Mesodermal cell (in vitro differentiated cells): ENCODE measurements around the gene RANBP10.

ENCODE experiments used
- H3K27ac ChIP-seq: 2 replicates; pipeline ENCODE4 v1.7.0; 2013; ENCODE audit warnings: mild to moderate bottlenecking, low read depth, low read length, moderate library complexity; ENCODE audit not compliant: severe bottlenecking
- H3K36me3 ChIP-seq: 2 replicates; pipeline ENCODE4 v1.7.1; 2013; ENCODE audit warnings: mild to moderate bottlenecking, low read length, moderate library complexity; ENCODE audit not compliant: control insufficient read depth, insufficient read depth
- H3K4me1 ChIP-seq: one replicate; pipeline ENCODE4 v1.7.1; 2013; ENCODE audit warnings: mild to moderate bottlenecking, low read length; ENCODE audit not compliant: insufficient read depth, control insufficient read depth, poor library complexity, severe bottlenecking
- H3K4me3 ChIP-seq: 2 replicates; pipeline ENCODE4 v1.7.0; 2013; ENCODE audit warnings: low read length, control low read depth, mild to moderate bottlenecking; ENCODE audit not compliant: insufficient read depth, poor library complexity, severe bottlenecking; ENCODE audit errors: extremely low read depth
- H3K9me3 ChIP-seq: 2 replicates; pipeline ENCODE4 v1.7.1; 2013; ENCODE audit warnings: mild to moderate bottlenecking, low read length, moderate library complexity; ENCODE audit not compliant: control insufficient read depth
- WGBS, 2 experiments: methylation state at CpG; one replicate each; pipeline ENCODE4 v1.1.5; 2013; ENCODE audit warnings: missing lambda C conversion rate in 2 of 2; ENCODE audit not compliant: insufficient coverage in 2 of 2; 5-methylcytosine and 5-hydroxymethylcytosine counted together

Gene RANBP10

DNA sequence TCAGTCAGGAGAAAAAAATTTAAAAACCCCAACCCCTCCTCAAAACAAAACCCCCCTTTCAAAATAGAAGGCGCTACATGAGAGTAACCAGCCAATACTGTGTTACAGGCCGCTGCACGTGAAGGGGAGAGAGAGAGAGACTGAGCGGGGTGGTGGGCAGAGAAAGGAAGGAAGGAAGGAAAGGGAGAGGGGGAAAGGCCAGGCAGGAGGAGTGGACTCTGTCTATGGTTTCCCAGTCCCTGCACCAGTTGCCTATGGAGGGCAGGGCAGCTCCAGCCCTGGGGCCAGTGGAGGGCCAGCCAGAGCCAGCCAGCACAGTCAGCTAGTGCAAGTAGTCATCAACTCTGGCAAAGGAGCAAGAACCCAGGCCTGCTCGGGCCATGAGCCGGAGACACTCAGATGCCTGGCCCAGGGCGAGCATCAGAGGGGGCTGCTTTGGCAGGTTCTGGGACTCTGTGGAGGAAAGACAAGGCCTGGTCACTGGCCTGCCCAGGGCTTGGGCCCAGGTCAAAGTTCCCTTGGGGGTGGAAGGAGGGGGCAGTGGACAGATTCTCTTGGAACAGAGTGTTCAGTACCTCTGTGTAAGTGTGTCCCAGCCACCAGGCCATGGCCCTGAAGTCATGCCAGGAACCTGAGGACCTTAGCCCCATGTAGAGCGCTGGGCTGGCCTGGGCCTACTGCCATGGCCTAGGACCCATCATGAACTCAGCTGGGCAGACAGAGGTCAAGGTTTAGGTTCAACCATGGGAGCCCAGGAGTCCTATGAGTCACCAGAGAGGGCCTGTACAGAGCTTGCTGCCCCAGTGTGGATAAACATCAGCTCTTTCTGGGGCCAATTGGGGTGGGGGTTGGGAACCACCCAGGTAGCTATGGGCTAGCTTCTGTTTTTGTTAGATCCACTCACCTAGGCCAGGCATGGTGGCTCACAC, 80.0 kb downstream of the RANBP10 start:
- Histone ChIP-seq H3K36me3 (peaks cover 63% of the 10 kb centered on the region), H3K4me3 (no peak overlapping the region), H3K27ac (no peak overlapping the region), H3K4me1 (peaks cover 6% of the 10 kb centered on the region), H3K9me3 (no peaks in the 10 kb centered on the region)
- 94 to 100% methylated on average over 7 of the region's 8 CpGs for WGBS, 2 experiments

DNA sequence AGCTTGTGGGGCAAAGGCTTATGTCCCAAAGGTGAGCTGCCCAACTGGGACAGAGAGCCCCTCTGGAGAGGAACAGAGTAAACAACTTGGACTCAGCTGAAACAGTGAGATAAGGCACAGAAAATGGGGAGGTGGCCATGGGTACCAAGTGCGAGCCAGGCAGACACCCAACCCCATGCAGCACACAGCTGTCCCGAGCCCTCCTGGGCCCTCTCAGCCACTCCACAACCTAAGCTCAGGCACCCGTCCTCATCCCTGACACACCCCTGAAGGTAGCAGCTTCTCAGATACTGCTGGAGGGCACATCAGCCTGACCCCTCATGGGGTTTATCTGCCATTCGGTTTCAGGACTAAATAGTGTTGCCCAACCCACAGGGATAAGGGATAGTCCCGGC, 82.5 kb downstream of the RANBP10 start:
- Histone ChIP-seq H3K36me3 (peaks cover 39% of the 10 kb centered on the region), H3K4me1 (peaks cover 13% of the 10 kb centered on the region), H3K4me3 (no peak overlapping the region), H3K27ac (no peak overlapping the region), H3K9me3 (no peaks in the 10 kb centered on the region)
- WGBS, 2 experiments, result 93 to 98% methylated on average over 4 to 5 of the region's 5 CpGs

DNA sequence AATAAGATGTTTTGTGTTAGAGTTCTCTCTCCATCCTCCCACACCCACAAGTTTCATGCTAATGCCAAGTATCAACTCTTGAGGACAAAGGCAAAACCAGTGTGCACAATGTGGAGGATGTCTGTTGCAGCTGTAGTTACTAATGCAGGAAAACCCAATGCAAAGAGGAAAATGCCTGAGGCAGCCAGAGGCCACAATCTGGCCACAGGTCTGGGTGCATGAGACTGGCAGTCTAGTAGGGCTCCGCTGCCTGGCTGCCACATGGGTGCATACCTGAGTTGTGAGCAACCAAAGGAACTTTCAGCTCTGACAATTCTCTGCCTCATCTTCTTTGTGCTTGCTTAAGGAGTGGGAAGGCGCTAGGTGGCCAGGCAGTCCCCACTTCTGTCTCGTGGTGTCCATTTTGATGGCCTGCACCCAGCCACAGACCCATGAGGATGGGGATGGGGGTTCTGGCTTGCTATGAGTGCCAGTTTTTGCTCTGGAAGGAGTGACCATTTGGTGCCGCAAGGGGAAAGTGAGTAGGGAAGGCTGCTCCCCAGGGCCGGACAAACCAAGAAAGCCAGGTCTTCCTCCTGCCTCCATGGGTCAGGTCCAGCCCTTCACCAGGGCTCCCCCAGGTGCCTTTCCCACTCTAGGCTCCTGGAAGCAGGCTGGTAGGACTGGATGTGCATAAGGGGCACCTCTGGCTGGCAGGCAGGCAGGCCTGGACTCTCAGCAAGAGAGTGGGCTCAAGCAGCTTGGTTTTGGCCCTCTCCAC, 83.0 kb downstream of the RANBP10 start:
- peaks cover 33% of the 10 kb centered on the region for H3K36me3 ChIP-seq
- H3K9me3 ChIP-seq, result no peaks in the 10 kb centered on the region
- no peak overlapping the region for H3K27ac ChIP-seq
- peaks cover 14% of the 10 kb centered on the region for H3K4me1 ChIP-seq
- 93 to 96% methylated on average over 5 of the region's 5 CpGs for WGBS, 2 experiments
- H3K4me3 ChIP-seq, result no peak overlapping the region

GRCh38 chr16:67720236-67720635, 86.1 kb downstream of the RANBP10 start:
- Histone ChIP-seq H3K27ac (peak overlapping the region; percentile 83), H3K36me3 (peaks cover 30% of the 10 kb centered on the region), H3K4me3 (peak overlapping the region; percentile 92), H3K4me1 (peaks cover 16% of the 10 kb centered on the region), H3K9me3 (no peaks in the 10 kb centered on the region)
- 78 to 80% methylated on average over 1 of the region's 1 CpG for WGBS, 2 experiments

DNA sequence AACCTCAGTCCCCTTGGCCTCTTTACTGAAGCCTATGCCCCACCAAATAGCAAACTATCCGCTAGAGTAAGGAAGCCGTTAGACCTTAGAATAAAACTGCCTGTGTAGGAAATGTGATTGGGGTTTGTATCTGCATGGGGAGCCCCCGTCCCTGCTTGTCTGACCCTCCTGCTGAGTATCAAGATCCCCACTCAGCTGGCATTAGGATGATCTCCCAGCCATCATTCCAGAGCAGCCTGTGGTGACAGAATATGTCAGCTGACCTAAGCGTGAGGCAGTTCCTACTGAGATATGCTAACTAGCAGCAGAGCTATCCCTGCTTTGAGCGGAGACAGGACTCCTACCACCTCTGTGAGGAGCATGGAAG, 86.6 kb downstream of the RANBP10 start:
- H3K27ac ChIP-seq, result peak overlapping the region; percentile 83

GRCh38 chr16:67719048-67719777, 87.1 kb downstream of the RANBP10 start, which contains the start of gene GFOD2:
Gene GFOD2 (minus strand): TSS chr16:67719316. CDS start chr16:67685715, 33,601 bp downstream.
- 0% methylated on average over 54 to 57 of the region's 59 CpGs for WGBS, 2 experiments
- Histone ChIP-seq H3K9me3 (no peaks in the 10 kb centered on the region), H3K36me3 (peaks cover 20% of the 10 kb centered on the region)

More for the DNA sequence above, 86.6 kb downstream of the RANBP10 start:
- Histone ChIP-seq H3K9me3 (no peaks in the 10 kb centered on the region), H3K4me3 (peak overlapping the region; percentile 92), H3K36me3 (peaks cover 26% of the 10 kb centered on the region), H3K4me1 (peaks cover 16% of the 10 kb centered on the region)
- WGBS, 2 experiments, result 6% methylated on average over 3 of the region's 5 CpGs; no CpG with 5 or more reads in 1 of the 2 experiments

DNA sequence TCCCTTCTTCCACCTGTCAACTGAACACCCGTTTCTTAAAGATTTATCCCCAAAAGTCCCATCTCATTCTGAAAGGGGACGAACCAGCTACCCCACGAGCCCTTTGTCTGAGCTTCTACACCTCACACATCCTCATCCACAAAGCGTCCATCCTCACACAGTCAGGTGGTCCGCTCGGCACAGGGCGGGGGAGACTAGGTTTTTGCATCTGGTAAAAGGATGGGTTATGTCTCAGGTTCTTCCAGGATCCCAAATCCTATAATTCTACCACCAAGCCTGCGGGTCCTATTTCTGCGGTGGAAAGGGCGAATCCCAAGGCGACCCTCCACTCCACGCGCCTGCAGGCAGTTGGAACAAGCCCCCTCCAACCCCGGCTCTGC, 87.7 kb downstream of the RANBP10 start:
- no peak overlapping the region for H3K27ac ChIP-seq
- WGBS, 2 experiments, result 0% methylated on average over 7 to 9 of the region's 14 CpGs
- H3K4me1 ChIP-seq, result peaks cover 16% of the 10 kb centered on the region

More at GRCh38 chr16:67719048-67719777, 87.1 kb downstream of the RANBP10 start, which contains the start of gene GFOD2:
- H3K4me1 ChIP-seq, result peaks cover 16% of the 10 kb centered on the region
- H3K4me3 ChIP-seq, result peak within 1 kb of the TSS; percentile 92
- H3K27ac ChIP-seq, result peak within 1 kb of the TSS; percentile 83

GRCh38 chr16:67716097-67716496, 90.3 kb downstream of the RANBP10 start:
- Histone ChIP-seq H3K9me3 (no peaks in the 10 kb centered on the region), H3K36me3 (peaks cover 24% of the 10 kb centered on the region), H3K4me3 (no peak overlapping the region), H3K4me1 (peaks cover 13% of the 10 kb centered on the region), H3K27ac (no peak overlapping the region)
- WGBS, 2 experiments, result 100% methylated on average over 2 of the region's 2 CpGs

More for the DNA sequence above, 87.7 kb downstream of the RANBP10 start:
- Histone ChIP-seq H3K36me3 (peaks cover 17% of the 10 kb centered on the region), H3K4me3 (peak overlapping the region; percentile 92), H3K9me3 (no peaks in the 10 kb centered on the region)

GRCh38 chr16:67714522-67714921, 91.8 kb downstream of the RANBP10 start:
- H3K4me1 ChIP-seq, result peaks cover 5% of the 10 kb centered on the region
- WGBS, 2 experiments, result no CpG with 5 or more reads among the region's 1 CpG
- H3K36me3 ChIP-seq, result peaks cover 24% of the 10 kb centered on the region
- H3K4me3 ChIP-seq, result no peak overlapping the region
- no peak overlapping the region for H3K27ac ChIP-seq
- no peaks in the 10 kb centered on the region for H3K9me3 ChIP-seq

DNA sequence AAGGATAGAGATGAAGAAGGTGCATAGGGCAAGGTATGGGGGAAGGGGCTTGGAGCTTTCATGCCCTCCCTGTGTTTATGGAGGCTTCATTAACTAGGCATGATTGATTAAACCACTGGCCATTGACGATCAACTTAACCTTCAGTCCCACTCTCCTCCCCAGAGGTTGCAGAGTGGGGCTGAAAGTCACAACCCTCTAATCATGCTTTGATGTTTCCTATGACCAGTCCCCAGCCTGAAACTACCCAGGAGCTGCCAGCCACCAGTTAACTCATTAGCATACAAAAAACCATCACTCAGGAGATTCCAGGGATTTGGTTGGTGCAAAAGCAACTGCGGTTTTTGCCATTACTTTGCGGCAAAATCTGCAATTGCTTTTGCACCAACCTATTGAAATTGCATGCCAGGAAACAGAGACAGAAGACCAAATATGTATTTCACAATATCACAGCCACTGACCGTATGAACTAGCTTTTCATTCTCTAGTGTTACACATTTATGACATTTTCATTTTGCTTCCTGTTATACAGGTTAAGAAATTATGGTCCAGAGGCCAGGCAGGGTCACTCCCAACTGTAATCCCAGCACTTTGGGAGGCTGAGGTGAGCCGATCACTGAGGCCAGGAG, 92.6 kb downstream of the RANBP10 start:
- Histone ChIP-seq H3K27ac (no peak overlapping the region), H3K9me3 (no peaks in the 10 kb centered on the region), H3K4me3 (no peak overlapping the region), H3K4me1 (peaks cover 5% of the 10 kb centered on the region), H3K36me3 (peaks cover 24% of the 10 kb centered on the region)
- WGBS, 2 experiments, result 77 to 80% methylated on average over 3 to 4 of the region's 5 CpGs
